Hippocampal formation (tissue), 2 donors: ENCODE data around the gene SLFNL1.
A peak's percentile ranks its signal among the peaks of the same experiment; 100 is the strongest.

Source experiments
- DNase-seq, 2 donors: peaks; one replicate each; lab custom pipeline; 2025; lab: John Stamatoyannopoulos, UW

The SLFNL1 gene

GRCh38 chr1:40986328-40986783 is 35.2 kb downstream of the SLFNL1 start:
- no peak for DNase-seq

GRCh38 chr1:40985875-40986274 is 35.6 kb downstream of the SLFNL1 start:
- DNase-seq: no peak

GRCh38 chr1:40985161-40985560 is 36.4 kb downstream of the SLFNL1 start:
- DNase-seq: no peak

GRCh38 chr1:40984531-40984930 is 37.0 kb downstream of the SLFNL1 start:
- no peak for DNase-seq

GRCh38 chr1:40984066-40984465 is 37.5 kb downstream of the SLFNL1 start:
- no peak for DNase-seq

- DNase-seq: no peak
These were observed 38.2 kb downstream of the SLFNL1 start for GRCh38 chr1:40983286-40983685.

GRCh38 chr1:40982721-40983120 is 38.8 kb downstream of the SLFNL1 start:
- DNase-seq: no peak

GRCh38 chr1:40981691-40982448 is 39.7 kb downstream of the SLFNL1 start:
- no peak for DNase-seq

- no peak for DNase-seq
These were observed 40.9 kb downstream of the SLFNL1 start for GRCh38 chr1:40980453-40981121.

- no peak for DNase-seq
These were observed 41.5 kb downstream of the SLFNL1 start for GRCh38 chr1:40980068-40980452.

- peak; percentile 91 to 97 for DNase-seq
These were observed 42.1 kb downstream of the SLFNL1 start, which contains the start of gene CTPS1 for GRCh38 chr1:40979241-40980067. CTPS1 (plus strand) TSS chr1:40979696; CDS start chr1:40983291, 3,595 bp downstream.

- DNase-seq: no peak
These were observed 42.7 kb downstream of the SLFNL1 start for GRCh38 chr1:40978886-40979240.

GRCh38 chr1:40977716-40978115 is 43.8 kb downstream of the SLFNL1 start:
- no peak for DNase-seq

GRCh38 chr1:40976952-40977690 is 44.4 kb downstream of the SLFNL1 start:
- DNase-seq: no peak

GRCh38 chr1:40974945-40975344 is 46.6 kb downstream of the SLFNL1 start:
- DNase-seq: no peak

- no peak for DNase-seq
These were observed 47.6 kb downstream of the SLFNL1 start for GRCh38 chr1:40973912-40974311.

GRCh38 chr1:40971966-40972365 is 49.6 kb downstream of the SLFNL1 start:
- no peak for DNase-seq

- no peak for DNase-seq
These were observed 52.1 kb downstream of the SLFNL1 start for GRCh38 chr1:40969445-40969844.

- no peak for DNase-seq
These were observed 55.1 kb downstream of the SLFNL1 start for GRCh38 chr1:40966417-40966816.
